ENCODE measurements around the gene GTF3C1.
"Not testable (repeated sequence)": the region's sequence is repeated elsewhere in the genome, so short reads cannot be mapped to it uniquely, and the experiment has no call there.

The GTF3C1 gene

GRCh38 chr16:27461483-27462171, 88.1 kb downstream of the GTF3C1 start:
- DNase-seq, result peak; percentile 56

- no peak for DNase-seq
Observed at GRCh38 chr16:27460663-27461482, 88.8 kb downstream of the GTF3C1 start.

- DNase-seq, result no peak
Observed at GRCh38 chr16:27460213-27460612, 89.5 kb downstream of the GTF3C1 start.

GRCh38 chr16:27458987-27459688, 90.6 kb downstream of the GTF3C1 start:
- DNase-seq, result no peak

GRCh38 chr16:27458258-27458657, 91.5 kb downstream of the GTF3C1 start:
- DNase-seq, result no peak

GRCh38 chr16:27457605-27457900, 92.2 kb downstream of the GTF3C1 start:
- DNase-seq, result not testable (repeated sequence)

- DNase-seq, result no peak
Observed at GRCh38 chr16:27455700-27456099, 94.0 kb downstream of the GTF3C1 start.

GRCh38 chr16:27453494-27453825, 96.3 kb downstream of the GTF3C1 start:
- DNase-seq, result no peak

GRCh38 chr16:27452569-27453493, 96.9 kb downstream of the GTF3C1 start:
- DNase-seq, result no peak

- no peak for DNase-seq
Observed at GRCh38 chr16:27450196-27450549, 99.5 kb downstream of the GTF3C1 start.

GRCh38 chr16:27449434-27450195, 100.1 kb downstream of the GTF3C1 start:
- no peak for DNase-seq

- DNase-seq, result peak; percentile 64
Observed at GRCh38 chr16:27448532-27449433, 100.9 kb downstream of the GTF3C1 start.

GRCh38 chr16:27447301-27447700, 102.4 kb downstream of the GTF3C1 start:
- DNase-seq, result no peak

GRCh38 chr16:27446721-27447120, 103.0 kb downstream of the GTF3C1 start:
- no peak for DNase-seq

- DNase-seq, result no peak
Observed at GRCh38 chr16:27445502-27446175, 104.1 kb downstream of the GTF3C1 start.

GRCh38 chr16:27444470-27444869, 105.2 kb downstream of the GTF3C1 start:
- no peak for DNase-seq

- DNase-seq, result no peak
Observed at GRCh38 chr16:27444015-27444414, 105.7 kb downstream of the GTF3C1 start.

GRCh38 chr16:27441998-27442397, 107.7 kb downstream of the GTF3C1 start:
- no peak for DNase-seq

- no peak for DNase-seq
Observed at GRCh38 chr16:27441276-27441675, 108.4 kb downstream of the GTF3C1 start.

- DNase-seq, result no peak
Observed at GRCh38 chr16:27439271-27440018, 110.3 kb downstream of the GTF3C1 start.
